ENCODE measurements around the gene DMRTB1.

DNA sequence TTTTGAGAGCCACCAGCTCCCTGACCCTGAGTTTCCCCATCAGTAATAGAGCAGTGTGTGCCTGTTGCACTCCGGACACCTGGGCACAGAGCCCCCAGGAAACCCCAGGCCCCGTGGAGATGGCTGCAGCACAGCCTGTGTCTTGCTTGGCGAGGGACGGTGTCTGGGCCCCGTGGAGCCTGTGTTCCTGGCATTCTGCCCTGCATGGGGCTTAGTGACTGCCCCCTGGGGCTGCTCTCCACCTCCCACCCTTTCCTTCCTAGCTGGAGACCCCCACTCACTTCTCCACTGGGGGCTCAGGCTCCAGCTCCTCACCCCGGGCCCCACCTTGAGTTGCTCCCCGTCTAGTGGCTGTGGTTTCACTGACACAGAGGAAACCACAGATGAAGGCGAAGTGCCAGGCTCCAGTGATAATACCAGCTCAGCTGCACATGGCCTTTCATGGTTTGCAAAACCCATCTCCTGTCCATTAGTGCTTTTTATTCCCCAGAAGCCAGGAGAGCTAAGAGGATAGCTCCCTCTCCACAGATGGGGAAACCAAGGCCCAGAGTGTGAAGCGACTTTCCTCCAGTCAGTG is 39.4 kb downstream of the DMRTB1 start:
- TF ChIP-seq EZH2phosphoT487 (IDR thresholded peaks at IDR 0.05; ENCODE audit: insufficient read depth, low read depth): no peak
- TF ChIP-seq EZH2 (IDR thresholded peaks at IDR 0.05; ENCODE audit: insufficient read depth, poor library complexity, severe bottlenecking): no peak
